Endodermal cell (in vitro differentiated cells): Measurements from ENCODE around the gene ARID5A. TPM values are rescaled to one million over a fixed set of nuclear protein-coding genes. Genes with fewer than 3 reads are reported as not detected.
A peak's percentile ranks its signal among the peaks of the same experiment; 100 is the strongest.

Experiments used
- DNase-seq: peaks from one replicate; pipeline ENCODE4 v3.0.0-alpha.2; 2017
- H3K27ac ChIP-seq: 2 replicates; pipeline ENCODE4 v1.5.1; 2013; ENCODE audit warnings: mild to moderate bottlenecking, low read depth, low read length, moderate library complexity
- H3K27me3 ChIP-seq: 2 replicates; pipeline ENCODE4 v1.6.1; 2013; ENCODE audit warnings: mild to moderate bottlenecking, low read length, moderate library complexity; ENCODE audit not compliant: insufficient read depth, control insufficient read depth, poor library complexity, severe bottlenecking
- H3K36me3 ChIP-seq: 2 replicates; pipeline ENCODE4 v1.7.0; 2013; ENCODE audit warnings: mild to moderate bottlenecking, low read length, moderate library complexity; ENCODE audit not compliant: control insufficient read depth, insufficient read depth
- H3K4me1 ChIP-seq: one replicate; pipeline ENCODE4 v1.7.0; 2013; ENCODE audit warnings: low read length; ENCODE audit not compliant: control insufficient read depth, insufficient read depth
- H3K4me3 ChIP-seq: 2 replicates; pipeline ENCODE4 v1.5.1; 2013; ENCODE audit warnings: mild to moderate bottlenecking, low read length, moderate library complexity
- H3K9ac ChIP-seq: 2 replicates; pipeline ENCODE4 v1.6.1; 2013; ENCODE audit warnings: mild to moderate bottlenecking, low read length, moderate library complexity; ENCODE audit not compliant: poor library complexity, severe bottlenecking; ENCODE audit errors: extremely low read depth
- H3K9me3 ChIP-seq: 2 replicates; pipeline ENCODE4 v1.6.1; 2013; ENCODE audit warnings: mild to moderate bottlenecking, low read length, moderate library complexity; ENCODE audit not compliant: control insufficient read depth
- H3K27ac Mint-ChIP-seq: 2 replicates; pipeline ENCODE4 v1.8.0; 2020; ENCODE audit warnings: mixed read lengths
- H3K27me3 Mint-ChIP-seq: 2 replicates; pipeline ENCODE4 v1.8.0; 2021; ENCODE audit warnings: mild to moderate bottlenecking, mixed read lengths; ENCODE audit not compliant: insufficient read depth
- H3K36me3 Mint-ChIP-seq: 2 replicates; pipeline ENCODE4 v1.8.0; 2020; ENCODE audit warnings: low read depth, mixed read lengths
- H3K4me1 Mint-ChIP-seq: 2 replicates; pipeline ENCODE4 v1.8.0; 2020; ENCODE audit warnings: mixed read lengths
- H3K4me3 Mint-ChIP-seq: 2 replicates; pipeline ENCODE4 v1.8.0; 2020; ENCODE audit warnings: mild to moderate bottlenecking, moderate library complexity, mixed read lengths
- H3K9me3 Mint-ChIP-seq: 2 replicates; pipeline ENCODE4 v1.8.0; 2020; ENCODE audit warnings: mild to moderate bottlenecking, mixed read lengths
- WGBS, 2 experiments: methylation state at CpG; one replicate each; pipeline versions ENCODE4 v1.1.5 to v1.1.7; 2013; ENCODE audit warnings: missing lambda C conversion rate in 2 of 2, mixed read lengths in 1 of 2; ENCODE audit not compliant: insufficient coverage in 1 of 2, insufficient read length in 1 of 2; 5-methylcytosine and 5-hydroxymethylcytosine counted together
- total RNA-seq, 2 donors: library from RNA; stranded (reverse); fragmentation: NEBNext Ultra II Directional in 1 of 2; extraction: Animal tissue kit (Norgen Biotek cat#: 25700) in 1 of 2; gene quantifications; 2 replicates in 1 of 2; 3 replicates in 1 of 2; pipeline ENCODE4 v1.2.1, GENCODE V29; 2021
- TF ChIP-seq, protein P1 (sequence below): fragments of 200-600 bp; sonication (generic); conservative IDR thresholded peaks from 2 replicates; pipeline ENCODE4 v1.5.0; 2021; ENCODE audit warnings: antibody characterized with exemption, mild to moderate bottlenecking

The ARID5A gene
- total RNA-seq, 2 donors from 2014 or later, result 1.8 to 3.5 TPM

DNA sequence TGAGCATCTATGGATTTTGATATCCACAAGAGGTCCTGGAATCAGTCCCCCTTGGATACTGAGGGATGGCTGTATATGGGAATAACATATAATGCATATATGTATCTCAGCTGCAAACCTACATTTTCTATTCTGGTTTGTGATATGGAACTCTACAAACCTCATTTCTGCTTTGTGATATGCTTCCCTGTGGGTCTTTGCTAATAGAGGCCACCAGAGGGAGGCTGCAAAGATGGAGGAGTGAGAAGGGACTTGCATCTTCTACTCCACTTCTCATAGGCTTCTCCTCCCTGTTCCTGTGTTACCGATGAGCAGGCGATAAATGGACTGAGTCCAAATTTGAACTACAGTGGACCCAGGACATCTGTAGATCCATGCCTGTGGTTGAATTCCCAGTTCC is 37.8 kb downstream of the ARID5A start:
- Mint-ChIP-seq H3K27me3 (no peaks in the 10 kb centered on the region), H3K4me1 (no peaks in the 10 kb centered on the region), H3K27ac (no peak overlapping the region), H3K36me3 (no peaks in the 10 kb centered on the region), H3K4me3 (no peak overlapping the region), H3K9me3 (no peaks in the 10 kb centered on the region)
- H3K4me3 ChIP-seq, result no peak overlapping the region
- WGBS, 2 experiments, result 83 to 95% methylated on average over 2 of the region's 2 CpGs
- H3K9ac ChIP-seq, result no peak overlapping the region
- H3K27ac ChIP-seq, result no peak overlapping the region
- no peak for DNase-seq
- no peaks in the 10 kb centered on the region for H3K27me3 ChIP-seq
- TF ChIP-seq, protein P1, sequence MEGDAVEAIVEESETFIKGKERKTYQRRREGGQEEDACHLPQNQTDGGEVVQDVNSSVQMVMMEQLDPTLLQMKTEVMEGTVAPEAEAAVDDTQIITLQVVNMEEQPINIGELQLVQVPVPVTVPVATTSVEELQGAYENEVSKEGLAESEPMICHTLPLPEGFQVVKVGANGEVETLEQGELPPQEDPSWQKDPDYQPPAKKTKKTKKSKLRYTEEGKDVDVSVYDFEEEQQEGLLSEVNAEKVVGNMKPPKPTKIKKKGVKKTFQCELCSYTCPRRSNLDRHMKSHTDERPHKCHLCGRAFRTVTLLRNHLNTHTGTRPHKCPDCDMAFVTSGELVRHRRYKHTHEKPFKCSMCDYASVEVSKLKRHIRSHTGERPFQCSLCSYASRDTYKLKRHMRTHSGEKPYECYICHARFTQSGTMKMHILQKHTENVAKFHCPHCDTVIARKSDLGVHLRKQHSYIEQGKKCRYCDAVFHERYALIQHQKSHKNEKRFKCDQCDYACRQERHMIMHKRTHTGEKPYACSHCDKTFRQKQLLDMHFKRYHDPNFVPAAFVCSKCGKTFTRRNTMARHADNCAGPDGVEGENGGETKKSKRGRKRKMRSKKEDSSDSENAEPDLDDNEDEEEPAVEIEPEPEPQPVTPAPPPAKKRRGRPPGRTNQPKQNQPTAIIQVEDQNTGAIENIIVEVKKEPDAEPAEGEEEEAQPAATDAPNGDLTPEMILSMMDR, result peak; percentile 57
- no peaks in the 10 kb centered on the region for H3K36me3 ChIP-seq
- no peaks in the 10 kb centered on the region for H3K9me3 ChIP-seq
- no peaks in the 10 kb centered on the region for H3K4me1 ChIP-seq

- H3K36me3 ChIP-seq, result no peaks in the 10 kb centered on the region
- Mint-ChIP-seq H3K27ac (no peak overlapping the region), H3K27me3 (no peaks in the 10 kb centered on the region), H3K36me3 (no peaks in the 10 kb centered on the region), H3K4me1 (no peaks in the 10 kb centered on the region), H3K9me3 (no peaks in the 10 kb centered on the region), H3K4me3 (no peak overlapping the region)
- no peak overlapping the region for H3K27ac ChIP-seq
- no peaks in the 10 kb centered on the region for H3K27me3 ChIP-seq
- no peaks in the 10 kb centered on the region for H3K4me1 ChIP-seq
- H3K9me3 ChIP-seq, result no peaks in the 10 kb centered on the region
- no peak overlapping the region for H3K9ac ChIP-seq
- 100% methylated on average over 1 of the region's 1 CpG for WGBS, 2 experiments
- DNase-seq, result no peak
- TF ChIP-seq, protein P1, result no peak
- H3K4me3 ChIP-seq, result no peak overlapping the region
Observed at GRCh38 chr2:96575785-96576456, 39.4 kb downstream of the ARID5A start.

- TF ChIP-seq, protein P1, result no peak
- Histone ChIP-seq H3K4me1 (no peaks in the 10 kb centered on the region), H3K27ac (no peak overlapping the region), H3K9ac (no peak overlapping the region), H3K27me3 (no peaks in the 10 kb centered on the region), H3K36me3 (no peaks in the 10 kb centered on the region), H3K9me3 (no peaks in the 10 kb centered on the region), H3K4me3 (no peak overlapping the region)
- no peaks in the 10 kb centered on the region for H3K27me3 Mint-ChIP-seq
- H3K4me3 Mint-ChIP-seq, result no peak overlapping the region
- WGBS, 2 experiments, result 76 to 79% methylated on average over 2 to 5 of the region's 5 CpGs
- H3K27ac Mint-ChIP-seq, result no peak overlapping the region
- no peaks in the 10 kb centered on the region for H3K36me3 Mint-ChIP-seq
- H3K4me1 Mint-ChIP-seq, result no peaks in the 10 kb centered on the region
- H3K9me3 Mint-ChIP-seq, result no peaks in the 10 kb centered on the region
- no peak for DNase-seq
Observed at GRCh38 chr2:96577501-96577900, 40.9 kb downstream of the ARID5A start.
